Thoracic aorta (tissue), 2 donors: ENCODE data around the gene FGG. TPM values are rescaled to one million over a fixed set of nuclear protein-coding genes. Genes with fewer than 3 reads are reported as not detected.

Source experiments
- ATAC-seq: fragments of 150-250 bp; one replicate; pipeline ENCODE4 v1.8.0; 2017; ENCODE audit warnings: low read depth; ENCODE audit not compliant: insufficient number of reproducible peaks, low FRiP score
- DNase-seq: peaks from one replicate; pipeline ENCODE4 v3.0.0-alpha.2; 2020; ENCODE audit warnings: low spot score
- H3K27ac ChIP-seq, 2 donors: fragments of 200-600 bp; sonication (generic); 1 replicate in 1 of 2; 2 replicates in 1 of 2; pipeline ENCODE4 v1.5.1; 2016; ENCODE audit warnings: mild to moderate bottlenecking in 2 of 2, moderate library complexity in 2 of 2
- H3K27me3 ChIP-seq: fragments of 200-600 bp; sonication (generic); replicated peaks from 2 replicates; pipeline ENCODE4 v1.6.0; 2016; ENCODE audit warnings: mild to moderate bottlenecking; ENCODE audit not compliant: insufficient read depth
- H3K36me3 ChIP-seq: fragments of 200-600 bp; sonication (generic); one replicate; pipeline ENCODE4 v1.5.1; 2016
- H3K4me1 ChIP-seq, 2 donors: fragments of 200-600 bp; sonication (generic); 1 replicate in 1 of 2; 2 replicates in 1 of 2; pipeline versions ENCODE4 v1.5.1 to v1.6.0; 2016; ENCODE audit warnings: low read depth in 2 of 2, mild to moderate bottlenecking in 1 of 2; ENCODE audit not compliant: control insufficient read depth in 1 of 2
- H3K4me3 ChIP-seq: fragments of 200-600 bp; sonication (generic); 2 replicates; pipeline ENCODE4 v1.5.1; 2016; ENCODE audit warnings: mild to moderate bottlenecking
- H3K9me3 ChIP-seq: fragments of 200-600 bp; sonication (generic); 2 replicates; pipeline ENCODE4 v1.5.1; 2016
- total RNA-seq, 2 donors: library from RNA; depleted of rRNA; stranded (reverse); fragments of >200 nt; gene quantifications; one replicate each; pipeline versions ENCODE4 v1.1.0 to v1.2.3, GENCODE V29; 2016
- TF ChIP-seq, protein P1 (sequence below): fragments of 200-600 bp; sonication (generic); IDR thresholded peaks from one replicate; pipeline ENCODE4 v1.5.1; 2019; ENCODE audit warnings: antibody characterized with exemption

Gene FGG
- total RNA-seq, 2 donors from 2014 or later = not detected

DNA sequence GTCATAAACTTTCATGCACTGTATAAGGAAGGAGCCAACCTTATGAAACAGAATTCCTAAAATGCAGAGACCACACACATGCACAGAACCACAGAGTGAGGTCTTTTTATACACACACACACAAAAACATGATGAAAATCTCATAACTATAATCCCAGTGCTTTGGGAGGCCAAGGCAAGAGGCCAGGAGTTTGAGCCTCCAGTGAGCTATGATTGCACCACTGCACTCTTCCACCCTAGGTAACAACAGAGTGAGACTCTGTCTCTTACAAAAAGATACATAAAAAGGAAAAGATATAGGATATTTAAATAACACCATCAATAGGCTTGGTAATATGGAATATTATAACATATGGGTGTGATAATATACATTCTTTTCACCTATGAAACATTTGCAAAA is 32.5 kb downstream of the FGG start:
- ATAC-seq (no peak), DNase-seq (no peak)
- no peak overlapping the region for H3K27ac ChIP-seq
- H3K4me1 ChIP-seq = no peaks in the 10 kb centered on the region
- no peaks in the 10 kb centered on the region for H3K27me3 ChIP-seq
- H3K36me3 ChIP-seq = no peaks in the 10 kb centered on the region
- no peaks in the 10 kb centered on the region for H3K9me3 ChIP-seq
- H3K4me3 ChIP-seq = no peak overlapping the region
- TF ChIP-seq, protein P1, sequence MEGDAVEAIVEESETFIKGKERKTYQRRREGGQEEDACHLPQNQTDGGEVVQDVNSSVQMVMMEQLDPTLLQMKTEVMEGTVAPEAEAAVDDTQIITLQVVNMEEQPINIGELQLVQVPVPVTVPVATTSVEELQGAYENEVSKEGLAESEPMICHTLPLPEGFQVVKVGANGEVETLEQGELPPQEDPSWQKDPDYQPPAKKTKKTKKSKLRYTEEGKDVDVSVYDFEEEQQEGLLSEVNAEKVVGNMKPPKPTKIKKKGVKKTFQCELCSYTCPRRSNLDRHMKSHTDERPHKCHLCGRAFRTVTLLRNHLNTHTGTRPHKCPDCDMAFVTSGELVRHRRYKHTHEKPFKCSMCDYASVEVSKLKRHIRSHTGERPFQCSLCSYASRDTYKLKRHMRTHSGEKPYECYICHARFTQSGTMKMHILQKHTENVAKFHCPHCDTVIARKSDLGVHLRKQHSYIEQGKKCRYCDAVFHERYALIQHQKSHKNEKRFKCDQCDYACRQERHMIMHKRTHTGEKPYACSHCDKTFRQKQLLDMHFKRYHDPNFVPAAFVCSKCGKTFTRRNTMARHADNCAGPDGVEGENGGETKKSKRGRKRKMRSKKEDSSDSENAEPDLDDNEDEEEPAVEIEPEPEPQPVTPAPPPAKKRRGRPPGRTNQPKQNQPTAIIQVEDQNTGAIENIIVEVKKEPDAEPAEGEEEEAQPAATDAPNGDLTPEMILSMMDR = no peak

DNA sequence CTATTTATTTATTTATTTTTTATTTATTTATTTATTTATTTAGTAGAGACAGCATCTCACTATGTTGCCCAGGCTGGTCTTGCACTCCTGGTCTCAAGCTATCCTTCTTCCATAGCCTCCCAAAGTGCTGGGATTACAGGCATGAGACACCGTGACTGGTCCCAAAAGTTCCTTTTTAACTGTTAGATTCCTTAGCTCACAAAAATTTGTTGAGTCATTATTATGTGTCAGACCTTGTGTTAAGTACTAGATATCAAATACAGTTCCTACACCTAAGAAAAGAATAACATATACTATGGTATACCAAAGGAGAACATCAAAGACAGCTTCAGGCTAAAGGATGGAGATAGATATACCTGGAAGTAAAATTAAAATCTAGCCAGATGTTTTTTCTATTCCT is 33.5 kb downstream of the FGG start:
- no peak for ATAC-seq
- TF ChIP-seq, protein P1 = no peak
- no peak for DNase-seq
- Histone ChIP-seq H3K36me3 (no peaks in the 10 kb centered on the region), H3K4me1 (no peaks in the 10 kb centered on the region), H3K27ac (no peak overlapping the region), H3K27me3 (no peaks in the 10 kb centered on the region), H3K9me3 (no peaks in the 10 kb centered on the region), H3K4me3 (no peak overlapping the region)

DNA sequence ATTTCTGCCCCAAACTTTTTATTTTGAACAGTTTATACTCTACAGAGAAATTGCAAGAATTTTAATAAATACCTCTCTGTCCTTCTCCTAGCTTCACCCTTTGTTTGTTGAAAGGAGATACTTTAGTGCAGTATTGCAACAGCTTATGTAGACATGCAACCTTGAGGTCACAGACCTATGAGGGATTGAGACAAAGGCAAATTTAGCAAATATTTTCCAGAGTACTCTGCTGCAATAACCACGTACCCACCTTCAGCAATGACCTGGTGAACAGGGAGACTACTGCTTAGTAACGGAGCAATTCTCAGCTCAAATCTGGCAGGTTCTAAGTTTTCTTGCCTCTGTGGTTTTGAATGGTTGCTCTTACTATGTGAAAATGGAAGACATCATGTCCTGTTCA is 35.1 kb downstream of the FGG start:
- H3K4me1 ChIP-seq = no peaks in the 10 kb centered on the region
- DNase-seq = no peak
- ATAC-seq = no peak
- H3K9me3 ChIP-seq = no peaks in the 10 kb centered on the region
- H3K27me3 ChIP-seq = no peaks in the 10 kb centered on the region
- TF ChIP-seq, protein P1 = no peak
- H3K4me3 ChIP-seq = no peak overlapping the region
- no peak overlapping the region for H3K27ac ChIP-seq
- no peaks in the 10 kb centered on the region for H3K36me3 ChIP-seq

DNA sequence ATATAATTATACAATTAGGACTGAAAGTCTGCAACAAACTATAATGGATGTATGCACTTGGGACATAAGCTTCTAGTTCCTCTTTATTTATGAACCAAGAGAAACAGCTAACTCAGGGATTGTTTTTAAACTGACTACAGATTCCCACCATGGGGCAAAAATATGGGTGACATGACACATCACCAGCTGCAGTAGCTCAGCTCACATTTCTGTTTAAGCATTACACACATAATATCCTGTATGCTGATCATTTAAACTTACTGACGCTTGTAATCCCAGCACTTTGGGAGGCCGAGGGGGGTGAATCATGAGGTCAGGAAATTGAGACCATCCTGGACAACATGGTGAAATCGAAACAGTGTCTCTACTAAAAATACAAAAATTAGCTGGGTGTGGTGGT is 38.1 kb downstream of the FGG start:
- no peaks in the 10 kb centered on the region for H3K36me3 ChIP-seq
- no peak for ATAC-seq
- no peak overlapping the region for H3K4me3 ChIP-seq
- no peaks in the 10 kb centered on the region for H3K27me3 ChIP-seq
- H3K4me1 ChIP-seq = no peaks in the 10 kb centered on the region
- TF ChIP-seq, protein P1 = no peak
- no peaks in the 10 kb centered on the region for H3K9me3 ChIP-seq
- DNase-seq = no peak
- H3K27ac ChIP-seq = no peak overlapping the region

DNA sequence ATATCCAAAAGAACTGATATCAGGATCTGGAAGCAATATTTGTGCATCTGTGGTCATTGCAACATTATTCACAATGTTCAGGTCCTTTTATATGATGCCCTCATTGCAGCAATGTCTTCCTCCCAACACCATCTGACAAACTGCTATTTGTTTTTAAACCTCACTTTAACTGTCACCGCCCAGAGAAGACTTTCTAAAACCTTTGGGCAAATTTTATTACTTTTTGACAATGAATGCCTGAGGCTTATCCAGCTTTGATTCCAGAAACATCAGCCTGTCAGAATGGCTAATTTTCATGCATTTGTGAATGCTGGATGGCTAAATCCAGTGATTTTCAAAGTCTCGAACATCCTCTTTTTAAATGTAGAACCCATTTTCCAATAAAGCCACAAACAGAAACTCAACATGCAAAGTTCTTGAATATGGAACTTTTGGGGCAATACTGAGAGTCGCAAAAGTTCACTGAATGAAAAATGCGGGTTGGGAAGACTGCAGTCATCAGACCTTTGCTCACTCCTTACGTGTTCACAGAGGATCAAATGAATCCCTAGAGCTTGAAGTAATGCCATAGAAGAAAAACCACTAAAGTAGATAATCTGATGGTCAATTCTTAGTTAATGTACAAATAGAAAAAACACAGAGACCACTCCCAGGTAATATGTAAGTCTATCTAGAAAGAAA is 39.1 kb downstream of the FGG start:
- no peaks in the 10 kb centered on the region for H3K9me3 ChIP-seq
- no peak overlapping the region for H3K4me3 ChIP-seq
- H3K27ac ChIP-seq = no peak overlapping the region
- no peaks in the 10 kb centered on the region for H3K4me1 ChIP-seq
- DNase-seq (no peak), ATAC-seq (no peak)
- no peaks in the 10 kb centered on the region for H3K36me3 ChIP-seq
- TF ChIP-seq, protein P1 = no peak
- no peaks in the 10 kb centered on the region for H3K27me3 ChIP-seq
